NCI-H526 (cell line): Measurements from ENCODE around the gene AOPEP.

Source experiments
- DNase-seq, 2 experiments: peaks; one replicate each; lab custom pipeline; 2025; lab: John Stamatoyannopoulos, UW

Gene AOPEP

GRCh38 chr9:94726495-94727191 lies at the start of gene AOPEP:
TSS of gene AOPEP (plus strand) at chr9:94726699. CDS start at chr9:94759784, 33,085 bp downstream.
- peak; percentile 83 to 96 for DNase-seq

- DNase-seq, result no peak
Measured at GRCh38 chr9:94677929-94678328, 48.6 kb upstream of the AOPEP start.

- DNase-seq, result no peak
Measured at GRCh38 chr9:94679587-94679986, 46.9 kb upstream of the AOPEP start.

GRCh38 chr9:94680020-94680419 lies 46.5 kb upstream of the AOPEP start:
- DNase-seq, result no peak

GRCh38 chr9:94680621-94681020 lies 45.9 kb upstream of the AOPEP start:
- DNase-seq, result no peak

GRCh38 chr9:94681508-94681907 lies 45.0 kb upstream of the AOPEP start:
- peak; percentile 16 to 79 for DNase-seq

- no peak for DNase-seq
Measured at GRCh38 chr9:94685359-94685758, 41.1 kb upstream of the AOPEP start.

- no peak for DNase-seq
Measured at GRCh38 chr9:94687451-94687850, 39.0 kb upstream of the AOPEP start.

- DNase-seq, result no peak
Measured at GRCh38 chr9:94690344-94690743, 36.2 kb upstream of the AOPEP start.

- DNase-seq, result peak in 1 of 2 experiments; percentile 5
Measured at GRCh38 chr9:94692601-94693000, 33.9 kb upstream of the AOPEP start.

- DNase-seq, result no peak
Measured at GRCh38 chr9:94693485-94694204, 32.9 kb upstream of the AOPEP start.

GRCh38 chr9:94696545-94696944 lies 30.0 kb upstream of the AOPEP start:
- DNase-seq, result no peak

- no peak for DNase-seq
Measured at GRCh38 chr9:94697972-94698581, 28.4 kb upstream of the AOPEP start.

GRCh38 chr9:94699715-94700373 lies 26.7 kb upstream of the AOPEP start:
- no peak for DNase-seq

- no peak for DNase-seq
Measured at GRCh38 chr9:94700445-94700844, 26.1 kb upstream of the AOPEP start.

- no peak for DNase-seq
Measured at GRCh38 chr9:94703488-94704140, 22.9 kb upstream of the AOPEP start.

GRCh38 chr9:94705162-94705702 lies 21.3 kb upstream of the AOPEP start:
- no peak for DNase-seq

- no peak for DNase-seq
Measured at GRCh38 chr9:94706922-94707321, 19.6 kb upstream of the AOPEP start.

GRCh38 chr9:94713436-94714215 lies 12.9 kb upstream of the AOPEP start:
- no peak for DNase-seq

GRCh38 chr9:94714494-94714893 lies 12.0 kb upstream of the AOPEP start:
- no peak for DNase-seq

- no peak for DNase-seq
Measured at GRCh38 chr9:94717761-94718160, 8.7 kb upstream of the AOPEP start.
